ENCODE data around the gene SMCHD1. TPM values are rescaled to one million over a fixed set of nuclear protein-coding genes. Genes with fewer than 3 reads are reported as not detected.
"Not testable (repeated sequence)": the region's sequence is repeated elsewhere in the genome, so short reads cannot be mapped to it uniquely, and the experiment has no call there.

The SMCHD1 gene
- total and polyA plus RNA-seq, 2 donors (not counting 1 experiment from before 2014, with no cell fraction given), result 54.2 to 380 TPM

DNA sequence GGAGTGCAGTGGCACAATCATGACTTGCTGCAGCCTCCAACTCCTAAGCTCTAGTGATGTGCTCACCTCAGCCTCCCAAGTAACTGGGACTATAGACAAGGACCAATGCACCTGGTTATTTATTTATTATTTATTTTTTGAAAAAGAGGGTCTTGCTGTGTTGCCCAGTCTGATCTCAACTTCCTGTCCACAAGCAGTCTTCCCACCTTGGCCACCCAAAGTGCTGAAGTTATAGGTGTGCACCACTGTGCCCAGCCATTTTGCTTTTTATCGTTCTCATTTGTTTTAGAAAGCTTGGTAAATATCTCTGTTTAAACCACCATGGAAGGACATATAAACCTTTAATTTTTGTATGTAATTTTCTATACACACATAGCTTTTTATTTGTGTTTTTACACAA is 74.2 kb downstream of the SMCHD1 start:
- H3K27ac Mint-ChIP-seq, result no peak overlapping the region
- POLR2A ChIA-PET, result no interaction called here
- H3K4me1 Mint-ChIP-seq, result no peaks in the 10 kb centered on the region
- Histone ChIP-seq H3K9me3 (ENCODE audit: control extremely low read depth in 1 of 3, control insufficient read depth in 2 of 3, insufficient read depth in 1 of 3, low read length in 2 of 3) (no peaks in the 10 kb centered on the region), H3K36me3 (replicated peaks in 1 of 2; ENCODE audit: control extremely low read depth in 1 of 2, control insufficient read depth in 1 of 2, extremely low read depth in 1 of 2, insufficient read depth in 2 of 2, low read length in 1 of 2) (peaks cover 27 to 95% of the 10 kb centered on the region in 2 experiments), H3K27me3 (replicated peaks in 1 of 4; ENCODE audit: control extremely low read depth in 1 of 4, control insufficient read depth in 3 of 4, insufficient read depth in 4 of 4, low read length in 3 of 4) (no peaks in the 10 kb centered on the region), H3K4me1 (ENCODE audit: control insufficient read depth in 2 of 2, insufficient read depth in 2 of 2, low read length in 2 of 2) (no peaks in the 10 kb centered on the region), H3K9ac (ENCODE audit: low read length) (no peak overlapping the region), H3K27ac (ENCODE audit: low read length in 2 of 2) (no peak overlapping the region), H3K4me2 (replicated peaks; ENCODE audit: low read depth, low read length, poor library complexity, severe bottlenecking) (no peak overlapping the region), H2AFZ (ENCODE audit: insufficient read depth, low read depth, low read length, poor library complexity, severe bottlenecking) (no peak overlapping the region), H3K79me2 (ENCODE audit: control insufficient read depth, insufficient read depth, low read length) (peaks cover 3% of the 10 kb centered on the region), H3K4me3 (ENCODE audit: control extremely low read depth in 1 of 5, extremely low read depth in 1 of 5, insufficient read depth in 1 of 5, low read depth in 2 of 5, low read length in 4 of 5) (no peak overlapping the region), H4K20me1 (ENCODE audit: control insufficient read depth, insufficient read depth, low read length, poor library complexity, severe bottlenecking) (peaks cover 14% of the 10 kb centered on the region)
- CTCF ChIA-PET, result interaction anchor here (0.8 to 0.9 kb wide), 2 partner anchors 14 to 158 kb away, joined by 4 read pairs; partner anchors contain the start of genes METTL4 and NDC80
- H3K9me3 Mint-ChIP-seq (ENCODE audit: insufficient read depth), result no peaks in the 10 kb centered on the region
- ATAC-seq (ENCODE audit: low read depth) (no peak), DNase-seq (no peak)
- intact Hi-C loops (cut with micrococcal nuclease), result loop anchor here (5.0 kb wide), 1 partner anchor 33 kb away; no protein-coding TSS in a partner anchor
- H3K4me3 Mint-ChIP-seq, result no peak overlapping the region
- no peaks in the 10 kb centered on the region for H3K27me3 Mint-ChIP-seq
- WGBS (ENCODE audit: insufficient coverage), result no CpG with 5 or more reads among the region's 1 CpG
- TF ChIP-seq, protein P1, sequence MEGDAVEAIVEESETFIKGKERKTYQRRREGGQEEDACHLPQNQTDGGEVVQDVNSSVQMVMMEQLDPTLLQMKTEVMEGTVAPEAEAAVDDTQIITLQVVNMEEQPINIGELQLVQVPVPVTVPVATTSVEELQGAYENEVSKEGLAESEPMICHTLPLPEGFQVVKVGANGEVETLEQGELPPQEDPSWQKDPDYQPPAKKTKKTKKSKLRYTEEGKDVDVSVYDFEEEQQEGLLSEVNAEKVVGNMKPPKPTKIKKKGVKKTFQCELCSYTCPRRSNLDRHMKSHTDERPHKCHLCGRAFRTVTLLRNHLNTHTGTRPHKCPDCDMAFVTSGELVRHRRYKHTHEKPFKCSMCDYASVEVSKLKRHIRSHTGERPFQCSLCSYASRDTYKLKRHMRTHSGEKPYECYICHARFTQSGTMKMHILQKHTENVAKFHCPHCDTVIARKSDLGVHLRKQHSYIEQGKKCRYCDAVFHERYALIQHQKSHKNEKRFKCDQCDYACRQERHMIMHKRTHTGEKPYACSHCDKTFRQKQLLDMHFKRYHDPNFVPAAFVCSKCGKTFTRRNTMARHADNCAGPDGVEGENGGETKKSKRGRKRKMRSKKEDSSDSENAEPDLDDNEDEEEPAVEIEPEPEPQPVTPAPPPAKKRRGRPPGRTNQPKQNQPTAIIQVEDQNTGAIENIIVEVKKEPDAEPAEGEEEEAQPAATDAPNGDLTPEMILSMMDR (IDR thresholded peaks at IDR 0.05), result no peak
- TF ChIP-seq EZH2 (IDR thresholded peaks at IDR 0.05; ENCODE audit: borderline replicate concordance, insufficient read depth, low read depth, low read length, poor library complexity, severe bottlenecking), result no peak

DNA sequence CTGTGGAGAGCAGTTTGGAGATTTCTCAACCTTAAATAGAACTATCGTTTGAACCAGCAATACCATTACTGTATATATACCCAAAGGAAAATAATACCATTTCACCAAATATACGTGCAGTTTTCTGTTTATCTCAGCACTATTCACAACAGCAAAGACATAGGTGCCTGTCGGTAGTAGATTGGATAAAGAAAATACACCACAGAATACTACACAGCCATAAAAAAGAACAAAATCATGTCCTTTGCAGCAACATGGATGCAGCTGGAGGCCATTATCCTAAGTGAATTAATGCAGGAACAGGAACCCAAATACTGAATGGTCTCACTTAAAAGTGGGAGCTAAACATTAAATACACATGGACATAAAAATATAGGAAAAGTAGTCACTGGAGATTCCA is 81.3 kb downstream of the SMCHD1 start:
- WGBS (ENCODE audit: insufficient coverage), result no CpG with 5 or more reads among the region's 3 CpGs
- H3K4me3 Mint-ChIP-seq, result no peak overlapping the region

DNA sequence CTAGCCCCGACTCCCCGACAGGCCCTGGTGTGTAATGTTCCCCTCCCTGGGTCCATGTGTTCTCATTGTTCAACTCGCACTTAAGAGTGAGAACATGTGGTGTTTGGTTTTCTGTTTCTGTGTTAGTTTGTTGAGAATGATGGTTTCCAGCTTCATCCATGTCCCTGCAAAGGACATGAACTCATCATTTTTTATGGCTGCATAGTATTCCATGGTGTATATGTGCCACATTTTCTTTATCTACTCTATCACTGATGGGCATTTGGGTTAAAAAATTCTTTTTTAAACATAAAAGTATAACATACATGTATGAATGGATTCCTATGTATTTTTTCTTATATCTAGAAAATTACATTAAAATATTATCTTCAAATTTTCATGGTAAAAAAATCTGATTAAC is 84.6 kb downstream of the SMCHD1 start:
- peaks cover 33 to 86% of the 10 kb centered on the region in 2 experiments for H3K36me3 ChIP-seq (replicated peaks in 1 of 2; ENCODE audit: control extremely low read depth in 1 of 2, control insufficient read depth in 1 of 2, extremely low read depth in 1 of 2, insufficient read depth in 2 of 2, low read length in 1 of 2)
- POLR2A ChIA-PET; H3K4me2 ChIP-seq (replicated peaks; ENCODE audit: low read depth, low read length, poor library complexity, severe bottlenecking); H3K27me3 ChIP-seq (replicated peaks in 1 of 4; ENCODE audit: control extremely low read depth in 1 of 4, control insufficient read depth in 3 of 4, insufficient read depth in 4 of 4, low read length in 3 of 4); H3K9me3 ChIP-seq (ENCODE audit: control extremely low read depth in 1 of 3, control insufficient read depth in 2 of 3, insufficient read depth in 1 of 3, low read length in 2 of 3); CTCF ChIA-PET; H4K20me1 ChIP-seq (ENCODE audit: control insufficient read depth, insufficient read depth, low read length, poor library complexity, severe bottlenecking); H3K9ac ChIP-seq (ENCODE audit: low read length); H3K4me3 Mint-ChIP-seq; H3K27ac ChIP-seq (ENCODE audit: low read length in 2 of 2); H2AFZ ChIP-seq (ENCODE audit: insufficient read depth, low read depth, low read length, poor library complexity, severe bottlenecking); H3K4me1 ChIP-seq (ENCODE audit: control insufficient read depth in 2 of 2, insufficient read depth in 2 of 2, low read length in 2 of 2); H3K4me1 Mint-ChIP-seq; H3K9me3 Mint-ChIP-seq (ENCODE audit: insufficient read depth); H3K4me3 ChIP-seq (ENCODE audit: control extremely low read depth in 1 of 5, extremely low read depth in 1 of 5, insufficient read depth in 1 of 5, low read depth in 2 of 5, low read length in 4 of 5); H3K79me2 ChIP-seq (ENCODE audit: control insufficient read depth, insufficient read depth, low read length); H3K27ac Mint-ChIP-seq; ATAC-seq (ENCODE audit: low read depth); H3K27me3 Mint-ChIP-seq; DNase-seq: not testable (repeated sequence)
- intact Hi-C loops (cut with micrococcal nuclease), result loop anchor here (1.0 to 5.0 kb wide), 2 partner anchors 33 to 37 kb away; no protein-coding TSS in a partner anchor
- WGBS (ENCODE audit: insufficient coverage), result no CpG with 5 or more reads among the region's 3 CpGs

More for the DNA sequence above, 81.3 kb downstream of the SMCHD1 start:
- Histone ChIP-seq H2AFZ (ENCODE audit: insufficient read depth, low read depth, low read length, poor library complexity, severe bottlenecking) (no peak overlapping the region), H3K4me3 (ENCODE audit: control extremely low read depth in 1 of 5, extremely low read depth in 1 of 5, insufficient read depth in 1 of 5, low read depth in 2 of 5, low read length in 4 of 5) (no peak overlapping the region), H4K20me1 (ENCODE audit: control insufficient read depth, insufficient read depth, low read length, poor library complexity, severe bottlenecking) (no peaks in the 10 kb centered on the region), H3K9ac (ENCODE audit: low read length) (no peak overlapping the region), H3K27ac (ENCODE audit: low read length in 2 of 2) (no peak overlapping the region), H3K27me3 (replicated peaks in 1 of 4; ENCODE audit: control extremely low read depth in 1 of 4, control insufficient read depth in 3 of 4, insufficient read depth in 4 of 4, low read length in 3 of 4) (no peaks in the 10 kb centered on the region), H3K79me2 (ENCODE audit: control insufficient read depth, insufficient read depth, low read length) (no peaks in the 10 kb centered on the region), H3K4me1 (ENCODE audit: control insufficient read depth in 2 of 2, insufficient read depth in 2 of 2, low read length in 2 of 2) (no peaks in the 10 kb centered on the region), H3K4me2 (replicated peaks; ENCODE audit: low read depth, low read length, poor library complexity, severe bottlenecking) (no peak overlapping the region), H3K9me3 (ENCODE audit: control extremely low read depth in 1 of 3, control insufficient read depth in 2 of 3, insufficient read depth in 1 of 3, low read length in 2 of 3) (peaks cover 0 to 5% (median 0%) of the 10 kb centered on the region in 3 donors), H3K36me3 (replicated peaks in 1 of 2; ENCODE audit: control extremely low read depth in 1 of 2, control insufficient read depth in 1 of 2, extremely low read depth in 1 of 2, insufficient read depth in 2 of 2, low read length in 1 of 2) (peaks cover 28 to 90% of the 10 kb centered on the region in 2 experiments)
- no peaks in the 10 kb centered on the region for H3K9me3 Mint-ChIP-seq (ENCODE audit: insufficient read depth)
- ATAC-seq (ENCODE audit: low read depth), result no peak
- H3K27ac Mint-ChIP-seq, result no peak overlapping the region
- intact Hi-C loops (cut with micrococcal nuclease), result no loop called here
- no peaks in the 10 kb centered on the region for H3K4me1 Mint-ChIP-seq
- no peak for DNase-seq
- ChIA-PET CTCF (no interaction called here), POLR2A (no interaction called here)
- TF ChIP-seq EZH2 (IDR thresholded peaks at IDR 0.05; ENCODE audit: borderline replicate concordance, insufficient read depth, low read depth, low read length, poor library complexity, severe bottlenecking), result no peak
- TF ChIP-seq, protein P1 (IDR thresholded peaks at IDR 0.05), result no peak
- no peaks in the 10 kb centered on the region for H3K27me3 Mint-ChIP-seq
